ENCODE data around the gene GPR25. TPM values are rescaled to one million over a fixed set of nuclear protein-coding genes. Genes with fewer than 3 reads are reported as not detected.

GPR25 gene
- total and polyA plus RNA-seq, 2 of the 4 experiments (the other 2 are of a cell fraction) = not detected

GRCh38 chr1:200907611-200908097, 34.9 kb downstream of the GPR25 start:
- no peak overlapping the region for H2BK120ac ChIP-seq (ENCODE audit: low read depth, low read length)
- no peak overlapping the region for H2BK15ac ChIP-seq (ENCODE audit: low read depth, low read length)
- H3K4me1 ChIP-seq (ENCODE audit: control insufficient read depth, insufficient read depth, low read length) = no peaks in the 10 kb centered on the region
- ChIA-PET CTCF (no interaction called here), POLR2A (ENCODE audit: unreplicated experiment) (interaction anchor here (0.5 kb wide), 1 partner anchor 12 kb away, joined by 4 read pairs; no protein-coding TSS in a partner anchor)
- 17% methylated on average over 1 of the region's 5 CpGs; no CpG with 5 or more reads in 1 of the 2 experiments for WGBS, 2 experiments (ENCODE audit: extremely low coverage in 2 of 2, insufficient read length in 1 of 2)
- no peaks in the 10 kb centered on the region for H3K36me3 ChIP-seq (ENCODE audit: control insufficient read depth, insufficient read depth, low read length)
- H2AFZ ChIP-seq (replicated peaks; ENCODE audit: low read length, poor library complexity) = no peak overlapping the region
- H2AK5ac ChIP-seq (ENCODE audit: low read depth, low read length) = no peak overlapping the region
- no peak overlapping the region for H3K4me3 ChIP-seq (ENCODE audit: insufficient read depth, low read depth, low read length)
- H4K5ac ChIP-seq (ENCODE audit: low read depth, low read length) = no peak overlapping the region
- no peak overlapping the region for H3K9ac ChIP-seq (ENCODE audit: low read depth, low read length)
- no peak overlapping the region for H3K23ac ChIP-seq (ENCODE audit: low read depth, low read length)
- TF ChIP-seq FOS (IDR thresholded peaks at IDR 0.05; ENCODE audit: low read depth, low read length) (no peak), RAD21 (IDR thresholded peaks at IDR 0.05; ENCODE audit: low read length) (no peak), CHD1 (IDR thresholded peaks at IDR 0.05; ENCODE audit: low read depth, low read length) (no peak), USF2 (IDR thresholded peaks at IDR 0.05; ENCODE audit: low read depth, low read length) (no peak)
- no peak for DNase-seq
- BruUV-seq (replicated peaks) = no TSS peak
- no peak overlapping the region for H4K8ac ChIP-seq (ENCODE audit: low read depth in 2 of 2, low read length in 2 of 2)
- H3K27me3 ChIP-seq (ENCODE audit: control insufficient read depth, insufficient read depth, low read length) = peaks cover 26% of the 10 kb centered on the region
- no peaks in the 10 kb centered on the region for H3K9me3 ChIP-seq (ENCODE audit: control insufficient read depth, insufficient read depth, low read length)
- no peak overlapping the region for H3K4ac ChIP-seq (ENCODE audit: low read depth, low read length)
- no peaks in the 10 kb centered on the region for H3K79me1 ChIP-seq (ENCODE audit: low read depth in 1 of 2, low read length in 2 of 2)
- no peak overlapping the region for H2AK9ac ChIP-seq (replicated peaks; ENCODE audit: low read depth, low read length, poor library complexity)
- no peak overlapping the region for H4K91ac ChIP-seq (ENCODE audit: insufficient read depth, low read depth, low read length)
- no peak overlapping the region for H3K4me2 ChIP-seq (ENCODE audit: low read depth, low read length)
- in situ Hi-C loops (cut with MboI; ENCODE audit: low sequenced_read_pairs) (no loop called here), intact Hi-C loops (cut with micrococcal nuclease) (no loop called here), dilution Hi-C loops (cut with HindIII; ENCODE audit: low sequenced_read_pairs, unreplicated experiment) (no loop called here)
- ATAC-seq (ENCODE audit: low read depth) = no peak
- no peak overlapping the region for H3K14ac ChIP-seq (replicated peaks; ENCODE audit: low read depth, low read length)
- H4K20me1 ChIP-seq (ENCODE audit: insufficient read depth, low read length) = no peaks in the 10 kb centered on the region
- H2BK20ac ChIP-seq (ENCODE audit: low read depth, low read length) = no peak overlapping the region
- no peaks in the 10 kb centered on the region for H3K9me1 ChIP-seq (ENCODE audit: insufficient read depth, low read length)
- no peak overlapping the region for H3K18ac ChIP-seq (ENCODE audit: low read depth, low read length)
- no peak overlapping the region for H3K27ac ChIP-seq (ENCODE audit: insufficient read depth, low read length)
- no peak overlapping the region for H3K56ac ChIP-seq (ENCODE audit: extremely low read depth, insufficient read depth, low read length)
- H2BK5ac ChIP-seq (ENCODE audit: low read depth, low read length, poor library complexity, severe bottlenecking) = no peak overlapping the region

All from IMR-90 (cell line).